Ishikawa (cell line): ENCODE data around the gene NTM.

Source experiments
- CEBPB ChIP-seq: IDR thresholded peaks from 2 replicates; pipeline ENCODE4 v1.6.1; 2012
- EGR1 ChIP-seq: IDR thresholded peaks from 2 replicates; pipeline ENCODE4 v1.6.1; 2012
- EP300 ChIP-seq: IDR thresholded peaks from 2 replicates; pipeline ENCODE4 v1.6.1; 2012; ENCODE audit warnings: borderline replicate concordance
- FOXM1 ChIP-seq: IDR thresholded peaks from 2 replicates; pipeline ENCODE4 v1.6.1; 2012; ENCODE audit warnings: low read depth, borderline replicate concordance
- MAX ChIP-seq: IDR thresholded peaks from 2 replicates; pipeline ENCODE4 v1.6.1; 2012
- NFIC ChIP-seq: IDR thresholded peaks from 2 replicates; pipeline ENCODE4 v1.6.1; 2012
- RAD21 ChIP-seq: IDR thresholded peaks from 2 replicates; pipeline ENCODE4 v1.6.1; 2012; ENCODE audit warnings: low read depth
- REST ChIP-seq: IDR thresholded peaks from 2 replicates; pipeline ENCODE4 v1.6.1; 2012; ENCODE audit warnings: low read depth, mild to moderate bottlenecking
- TEAD4 ChIP-seq: IDR thresholded peaks from 2 replicates; pipeline ENCODE4 v1.6.1; 2012
- YY1 ChIP-seq: IDR thresholded peaks from 2 replicates; pipeline ENCODE4 v1.6.1; 2012; ENCODE audit warnings: low read depth

GRCh38 chr11:131561972-131562371, 191.6 kb downstream of the NTM start:
- no peak for TF ChIP-seq FOXM1
- no peak for TF ChIP-seq REST
- no peak for TF ChIP-seq MAX
- TF ChIP-seq TEAD4: no peak
- TF ChIP-seq RAD21: no peak
- TF ChIP-seq EGR1: no peak
- TF ChIP-seq YY1: no peak
- TF ChIP-seq CEBPB: no peak
- no peak for TF ChIP-seq NFIC
- TF ChIP-seq EP300: no peak
